Left hindlimb (tissue), 1 donor: ENCODE data around the gene KCTD20.
A peak's percentile ranks its signal among the peaks of the same experiment; 100 is the strongest.
"Not testable (repeated sequence)": the region's sequence is repeated elsewhere in the genome, so short reads cannot be mapped to it uniquely, and the experiment has no call there.

Source experiments
- DNase-seq: peaks from one replicate; pipeline ENCODE4 v3.0.0-alpha.2; 2018

The KCTD20 gene

DNA sequence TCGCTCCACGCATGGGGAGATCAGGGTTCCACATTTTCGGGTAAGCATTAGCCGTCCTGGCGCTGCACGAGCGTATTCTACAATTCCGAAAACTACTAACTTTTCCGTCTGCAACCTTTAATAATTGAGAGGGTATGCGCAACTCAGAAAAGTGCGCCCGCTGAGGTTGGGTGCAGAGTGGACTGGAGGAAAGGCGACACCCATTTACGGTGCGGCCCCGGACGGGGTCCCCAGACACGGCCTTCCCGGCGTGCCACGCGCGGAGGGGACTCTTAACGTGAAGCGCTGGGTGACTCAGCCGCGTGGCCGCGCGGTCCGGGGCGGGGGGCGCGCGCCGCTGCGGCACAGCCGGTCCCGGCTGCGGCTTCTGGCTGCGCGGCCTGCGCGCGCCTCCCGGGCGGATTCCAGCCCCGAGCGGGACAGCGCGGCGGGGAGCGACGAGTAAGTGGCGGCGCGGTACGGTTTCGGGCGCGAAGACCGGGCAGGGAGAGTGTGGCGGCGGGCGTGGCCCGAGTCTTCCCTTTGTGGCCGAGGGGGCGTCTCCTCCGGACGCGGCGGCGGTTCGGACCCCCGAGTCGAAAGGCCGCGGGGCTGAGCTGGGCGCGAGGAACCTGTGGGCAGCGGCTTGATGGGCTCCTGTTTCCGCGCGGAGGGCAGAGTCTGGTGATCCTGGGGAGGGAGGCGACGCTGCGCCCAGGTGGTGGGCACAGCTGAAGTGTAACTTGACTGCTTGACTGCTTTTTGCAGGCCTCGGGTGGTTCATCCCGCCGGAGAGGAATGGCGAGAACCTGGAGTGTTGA, at the start of gene KCTD20, which contains the start of gene PXT1:
TSS of gene KCTD20 (plus strand) at position 330 of the 800 bp plus-strand sequence. CDS start 27,098 bp downstream, outside the sequence.
TSS of gene PXT1 (minus strand) at position 184 of the 800 bp plus-strand sequence. CDS start 16,772 bp downstream, outside the sequence.
- peak; percentile 92 for DNase-seq

DNA sequence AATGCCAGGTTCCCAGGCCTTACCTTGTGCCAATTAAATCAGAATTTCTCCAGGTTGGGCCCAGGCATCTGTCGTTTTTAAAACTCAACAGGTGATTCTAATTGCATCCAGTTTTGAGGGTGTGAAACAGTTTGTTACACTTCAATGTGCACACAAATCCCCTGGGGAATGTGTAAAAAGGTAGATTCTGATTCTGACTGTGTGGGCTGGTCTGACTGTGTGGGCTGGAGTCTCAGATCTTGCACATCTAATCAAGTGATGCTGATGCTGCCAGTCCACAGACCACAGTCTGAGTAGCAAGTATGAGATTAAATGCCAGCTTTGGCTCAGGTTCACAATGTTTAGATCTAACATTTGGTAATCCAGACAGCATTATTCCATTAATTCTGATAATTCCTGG, 42.8 kb upstream of the KCTD20 start:
- no peak for DNase-seq

DNA sequence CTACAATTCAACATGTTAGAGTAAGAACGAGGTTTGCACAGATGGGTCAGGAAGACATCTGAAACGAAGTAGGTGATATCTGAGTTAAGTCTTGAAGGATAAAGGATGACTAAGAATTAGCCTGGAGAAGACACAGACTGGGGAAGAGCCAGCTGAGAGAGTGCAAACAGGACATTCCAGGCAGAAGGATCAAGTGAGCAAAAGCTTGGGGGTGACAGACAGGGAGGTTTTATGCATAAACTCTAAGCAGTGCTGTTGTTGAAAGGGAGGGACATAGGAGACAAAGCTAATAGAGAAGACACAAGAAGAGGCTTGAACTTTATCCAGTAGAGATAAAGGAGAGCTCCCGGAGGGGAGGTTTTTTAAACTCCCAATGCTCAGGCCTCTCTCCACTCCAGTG, 40.3 kb upstream of the KCTD20 start:
- DNase-seq, result no peak

DNA sequence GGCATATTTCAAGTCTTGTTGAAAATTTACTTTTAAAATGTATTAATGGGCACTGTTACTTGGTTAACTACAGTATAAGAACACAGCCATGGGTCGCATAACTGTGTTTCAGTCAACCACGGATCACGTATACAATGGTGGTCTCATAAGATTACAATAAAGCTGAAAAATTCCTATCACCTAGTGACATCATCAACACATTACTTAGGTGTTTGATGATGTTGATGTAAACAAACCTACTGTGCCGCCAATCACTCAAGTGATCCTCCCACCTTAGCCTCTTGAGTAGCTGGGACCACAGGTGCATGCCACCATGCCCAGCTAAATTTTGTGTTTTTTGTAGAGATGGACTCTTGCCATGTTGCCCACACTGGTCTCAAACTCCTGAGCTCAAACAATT, 38.6 kb upstream of the KCTD20 start:
- DNase-seq, result no peak

DNA sequence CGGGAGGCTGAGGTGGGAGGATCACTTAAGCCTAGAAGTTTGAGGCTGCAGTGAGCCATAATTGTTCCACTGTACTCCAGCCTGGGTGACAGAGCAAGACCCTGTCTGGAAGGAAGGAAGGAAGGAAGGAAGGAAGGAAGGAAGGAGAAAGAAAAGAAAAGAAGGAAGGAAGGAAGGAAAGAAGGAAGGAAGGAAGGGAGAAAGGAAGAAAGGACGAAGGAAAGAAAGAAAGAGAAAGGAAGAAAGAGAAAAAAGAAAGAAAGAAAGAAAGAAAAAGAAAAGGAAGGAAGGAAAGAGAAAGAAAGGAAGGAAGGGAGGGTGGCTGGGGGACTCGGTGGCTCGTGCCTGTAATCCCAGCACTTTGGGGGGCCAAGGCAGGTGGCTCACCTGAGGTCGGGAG, 33.1 kb upstream of the KCTD20 start:
- DNase-seq, result not testable (repeated sequence)

DNA sequence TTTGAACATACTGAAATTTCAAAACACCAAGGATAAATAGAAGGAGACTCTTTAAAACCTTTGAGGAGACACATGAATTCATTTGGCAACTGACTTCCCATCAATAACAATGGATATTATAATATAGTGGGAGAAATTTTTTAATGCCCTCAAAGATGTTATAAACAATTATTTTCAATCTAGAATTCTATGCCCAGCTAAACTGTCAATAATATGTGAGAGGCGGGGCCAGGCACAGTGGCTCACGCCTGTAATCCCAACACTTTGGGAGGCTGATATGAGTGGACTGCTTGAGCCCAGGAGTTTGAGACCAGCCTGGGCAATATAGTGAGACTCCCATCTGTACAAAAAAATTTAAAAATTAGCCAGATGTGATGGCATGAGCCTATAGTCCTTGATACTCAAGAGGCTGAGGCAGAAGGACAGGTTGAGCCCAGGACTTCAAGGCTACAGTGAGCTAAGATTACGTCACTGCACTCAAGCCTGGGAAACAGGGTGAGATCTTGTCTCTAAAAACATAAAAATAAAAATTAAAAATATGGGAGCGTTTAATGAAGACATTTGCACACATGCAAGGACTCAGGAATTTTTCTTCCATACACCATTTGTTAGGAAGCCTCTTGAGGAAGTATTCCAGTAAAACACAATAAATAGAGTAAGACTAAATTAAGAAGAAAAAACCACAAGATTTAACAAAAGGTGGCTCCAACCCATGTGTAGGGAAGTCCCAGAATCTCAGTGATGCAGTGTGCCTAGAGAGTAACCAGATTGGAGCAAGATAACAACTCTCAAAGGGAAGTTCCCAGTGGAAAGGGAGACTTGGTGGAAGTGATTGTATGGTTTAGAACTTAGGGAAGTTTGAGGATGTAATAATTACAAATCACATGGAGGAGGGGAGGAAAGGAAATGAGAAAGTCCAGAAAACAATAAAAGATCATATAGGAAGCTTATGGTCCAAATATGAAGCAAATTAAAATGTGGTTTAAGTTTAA, 29.0 kb upstream of the KCTD20 start:
- no peak for DNase-seq

DNA sequence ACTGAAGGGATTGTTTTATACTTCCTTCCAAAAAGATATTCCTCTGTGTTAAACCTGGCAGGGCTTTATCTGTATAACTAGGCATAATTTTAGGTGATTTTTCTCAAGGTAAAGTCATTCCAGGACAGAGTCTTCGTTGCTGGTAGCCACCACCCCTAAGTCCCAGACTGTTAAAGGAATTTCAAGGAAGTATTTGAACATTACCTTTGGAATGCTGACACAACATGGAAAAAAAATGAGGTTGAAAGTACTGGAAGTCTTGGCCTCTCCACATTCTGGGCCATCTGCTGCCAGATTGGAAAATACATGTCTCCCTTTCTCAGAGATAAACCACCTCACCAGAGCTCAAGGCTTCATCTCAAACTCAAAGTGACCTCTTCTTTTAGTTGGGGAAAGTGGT, 28.3 kb upstream of the KCTD20 start:
- no peak for DNase-seq

DNA sequence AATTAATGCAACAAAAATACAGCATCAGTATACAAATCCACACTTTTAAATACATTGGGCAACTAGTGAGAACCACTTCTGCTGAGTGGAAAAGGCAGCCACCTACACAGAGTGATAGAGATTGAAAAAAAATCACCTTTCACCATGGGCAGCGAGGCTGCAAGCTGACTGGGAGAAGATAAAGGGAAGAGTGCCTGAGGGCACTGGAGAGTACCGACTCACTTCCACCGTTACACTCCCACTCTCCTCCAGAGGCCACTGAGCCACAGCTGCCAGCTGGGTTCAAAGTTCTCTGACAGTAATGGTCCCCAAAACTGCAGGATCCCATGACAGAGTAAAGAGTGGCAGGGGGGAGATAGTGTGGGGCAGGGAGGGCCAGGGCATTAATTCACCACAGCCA, 24.2 kb upstream of the KCTD20 start:
- no peak for DNase-seq

DNA sequence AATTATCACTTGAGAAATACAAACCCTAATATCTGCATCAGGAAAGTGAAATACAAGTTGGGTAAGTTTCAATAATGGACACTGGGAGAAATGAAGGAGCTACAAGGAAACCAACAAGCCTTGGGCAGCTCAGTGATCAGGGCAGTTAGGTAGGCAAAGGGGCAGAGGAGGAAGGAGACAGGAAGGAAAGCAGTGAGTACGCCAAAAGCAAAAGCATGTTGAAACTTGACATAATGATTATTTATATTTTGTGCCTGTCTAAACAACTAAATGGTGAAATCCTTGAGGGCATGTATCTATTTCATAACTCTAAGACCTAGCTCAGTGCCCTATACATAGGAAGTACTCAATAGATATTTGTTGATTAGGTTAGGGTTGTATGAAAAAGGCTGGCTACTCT, 23.5 kb upstream of the KCTD20 start:
- no peak for DNase-seq

DNA sequence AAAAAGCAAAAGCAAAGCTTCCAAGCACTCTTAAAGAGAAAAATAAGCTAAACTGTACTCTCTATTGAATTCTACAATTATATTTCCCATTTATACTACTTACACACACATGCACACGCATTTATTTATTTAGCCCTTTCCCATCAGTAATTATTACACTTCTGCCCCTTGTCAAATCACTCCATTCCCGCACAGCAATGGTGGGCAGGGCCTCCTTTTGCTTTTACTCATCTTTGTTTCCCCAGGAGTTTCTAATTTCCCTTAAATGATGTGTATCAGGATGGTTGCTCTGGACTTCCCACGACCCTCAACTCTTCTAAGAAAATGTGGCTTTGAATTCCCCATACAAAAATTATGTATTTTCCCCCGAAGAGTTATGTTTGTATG, 20.1 kb upstream of the KCTD20 start:
- DNase-seq, result no peak

DNA sequence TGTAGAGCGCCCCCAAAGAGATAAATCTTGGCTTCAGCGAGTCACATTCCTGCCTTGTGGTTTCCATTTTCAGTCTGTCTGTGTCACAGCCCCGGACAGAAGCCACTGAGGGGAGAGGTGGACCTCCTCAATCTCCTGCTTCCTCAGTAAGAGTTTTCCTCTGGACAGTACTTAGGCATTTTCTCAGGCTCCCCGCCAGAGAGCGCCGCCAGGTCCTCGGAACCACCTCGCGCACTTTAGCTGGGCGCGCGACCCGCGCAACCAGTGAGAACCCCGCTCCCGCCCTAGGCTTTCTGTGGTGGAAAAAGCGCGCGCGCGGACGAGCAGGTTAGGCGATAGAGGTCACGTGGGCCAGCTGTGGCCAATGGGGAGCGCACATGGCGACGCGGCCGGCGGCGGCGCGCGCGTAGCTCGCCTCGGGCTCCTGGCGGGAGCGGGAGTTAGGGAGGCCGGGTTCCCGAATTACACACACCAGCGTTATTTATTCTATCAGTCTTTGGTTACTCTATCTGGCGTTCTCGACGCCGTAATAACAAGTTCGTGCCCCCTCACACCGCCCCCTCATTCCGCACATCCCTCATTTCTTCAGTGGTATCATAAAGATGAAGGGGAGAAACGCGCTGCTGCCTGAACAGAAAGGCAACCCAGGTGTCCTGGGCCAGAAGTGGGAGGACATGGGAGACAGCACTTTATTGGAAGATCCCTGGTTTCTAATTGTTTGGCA, 19.5 kb upstream of the KCTD20 start:
- peak; percentile 99 for DNase-seq

DNA sequence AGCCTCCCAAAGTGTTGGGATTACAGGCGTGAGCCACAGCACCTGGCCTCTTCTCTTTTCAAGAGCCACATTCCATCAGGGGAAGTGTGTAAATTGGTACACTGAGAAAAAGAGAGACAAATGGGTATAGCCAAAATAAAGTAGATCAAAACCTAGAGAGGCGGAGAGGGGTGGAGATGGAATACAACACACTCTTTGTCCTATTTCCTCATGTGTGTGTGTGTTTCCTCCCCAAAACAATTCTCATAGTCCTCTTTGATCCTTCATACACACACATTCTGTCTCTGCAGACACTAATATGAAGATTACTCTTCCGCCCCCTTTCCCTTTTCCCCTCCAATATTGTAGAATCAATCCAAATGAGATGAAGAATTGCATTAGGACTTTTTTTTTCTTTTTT, 16.2 kb upstream of the KCTD20 start:
- DNase-seq, result no peak

DNA sequence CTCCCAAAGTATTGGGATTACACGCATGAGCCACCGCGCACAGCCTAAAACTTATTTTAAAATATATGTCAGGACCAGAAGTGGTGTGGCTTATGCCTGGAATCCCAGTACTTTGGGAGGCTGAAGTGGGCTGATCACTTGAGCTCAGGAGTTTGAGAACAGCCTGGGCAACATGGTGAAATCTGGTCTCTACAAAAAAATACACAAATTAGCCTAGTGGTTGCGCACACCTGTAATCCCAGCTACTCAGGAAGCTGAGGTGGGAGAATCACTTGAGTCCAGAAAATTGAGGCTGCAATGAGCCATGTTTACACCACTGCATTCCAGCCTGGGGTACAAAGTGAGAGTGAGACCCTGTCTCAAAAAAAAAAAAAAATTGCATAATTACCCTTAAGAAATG, 13.9 kb upstream of the KCTD20 start:
- no peak for DNase-seq

DNA sequence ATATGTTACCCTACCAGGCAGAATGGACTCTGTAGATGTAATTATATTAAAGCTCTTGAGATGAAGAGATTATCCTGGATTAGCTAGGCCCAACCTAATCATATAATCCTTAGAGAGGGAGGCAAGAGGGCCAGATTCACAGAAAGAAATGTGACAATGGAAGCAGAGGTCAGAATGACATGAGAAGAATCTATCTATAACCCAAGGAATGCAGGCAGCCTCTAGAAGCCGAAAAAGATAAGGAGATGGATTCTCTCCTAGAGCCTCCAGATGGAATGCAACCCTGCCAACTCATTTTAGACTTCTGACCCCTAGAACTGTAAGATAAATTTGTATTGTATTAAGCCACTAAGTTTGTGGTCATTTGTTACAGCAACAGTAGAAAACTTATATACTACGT, 12.4 kb upstream of the KCTD20 start:
- DNase-seq, result no peak

DNA sequence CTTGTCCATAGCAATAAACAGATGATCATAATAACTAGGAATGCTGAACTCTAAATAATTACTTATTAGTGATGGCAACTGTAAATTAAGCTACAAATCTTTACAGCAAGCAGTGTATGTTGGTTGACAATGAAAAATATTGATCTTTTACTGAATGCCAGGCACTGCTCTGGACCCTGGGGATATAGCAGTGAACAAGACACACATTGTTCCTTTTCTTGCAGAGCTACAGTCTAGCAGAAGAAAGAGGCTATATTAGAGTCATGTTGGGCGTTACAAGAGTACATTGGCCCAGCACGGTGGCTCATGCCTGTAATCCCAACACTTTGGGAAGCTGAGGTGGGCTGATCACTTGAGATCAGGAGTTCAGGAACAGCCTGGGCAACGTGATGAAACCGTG, 11.6 kb upstream of the KCTD20 start:
- no peak for DNase-seq

DNA sequence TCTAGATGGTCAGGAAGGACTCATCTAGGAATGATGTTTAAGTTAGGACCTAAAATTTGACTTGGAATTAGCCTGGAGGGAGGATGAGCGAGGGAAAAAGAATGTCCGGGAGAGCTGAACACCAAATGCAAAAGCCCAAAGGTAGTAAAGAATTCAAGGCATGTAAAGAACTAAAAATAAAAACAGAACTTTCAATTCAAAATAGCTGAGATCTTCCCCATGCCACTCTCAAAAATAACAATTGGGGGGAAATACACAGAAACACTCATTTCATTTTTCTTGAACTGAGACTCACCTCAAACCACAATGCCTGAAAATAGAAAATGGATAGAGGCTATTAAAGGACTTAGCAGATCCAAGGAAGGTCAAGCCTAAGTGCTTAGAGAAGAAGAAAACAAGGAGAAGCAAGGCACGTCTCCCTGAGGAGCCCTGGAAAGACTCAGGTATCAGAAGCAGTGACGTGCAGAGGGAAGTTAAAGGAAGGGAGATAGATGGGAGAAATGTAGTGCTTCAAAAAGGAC, 10.6 kb upstream of the KCTD20 start:
- no peak for DNase-seq

DNA sequence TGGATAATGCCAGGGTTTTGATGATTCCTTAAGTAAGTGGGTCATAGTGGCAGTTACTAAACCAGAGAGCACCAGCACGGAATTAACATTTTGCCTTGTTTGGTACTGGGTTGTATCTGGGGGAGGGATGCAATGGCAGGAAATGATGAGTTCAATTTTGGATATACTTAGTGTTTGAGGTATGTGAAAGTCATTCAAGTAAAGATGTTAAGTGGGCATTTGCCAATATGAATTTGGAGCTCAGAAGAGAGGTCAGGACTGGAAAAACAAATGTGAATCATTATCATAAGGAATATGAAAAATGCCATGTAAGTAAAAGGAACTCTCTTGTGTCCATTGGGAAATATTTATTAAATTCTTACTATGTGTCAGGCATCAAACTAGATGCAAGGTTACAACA, 6.3 kb upstream of the KCTD20 start:
- DNase-seq, result no peak

DNA sequence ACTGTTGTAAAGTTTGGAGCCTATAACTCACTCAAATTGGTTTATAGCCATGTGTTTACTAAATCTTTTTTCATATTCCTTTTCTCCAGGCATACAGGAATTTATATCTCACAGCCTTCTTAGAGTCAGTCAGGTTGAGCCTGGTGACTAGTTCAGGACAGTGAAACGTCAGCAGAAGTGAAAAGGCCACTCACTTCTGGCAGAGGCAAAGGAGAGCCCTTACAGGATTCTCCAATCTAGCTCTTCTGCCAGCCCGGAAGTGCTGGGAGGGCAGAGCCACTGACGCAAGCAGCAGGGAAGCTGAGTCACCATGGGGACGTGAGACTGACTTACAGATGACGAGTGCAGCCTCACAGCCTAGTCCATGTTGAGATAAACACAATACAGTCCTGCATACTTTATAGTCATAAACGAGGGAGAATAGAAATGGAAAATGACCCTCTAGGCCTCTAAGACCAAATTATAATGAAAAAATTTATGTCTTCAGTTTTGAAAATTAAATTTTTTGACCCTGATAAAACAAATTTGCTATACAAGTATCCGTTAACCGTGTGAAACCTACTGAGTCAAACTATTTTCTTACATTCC, 1.4 kb upstream of the KCTD20 start:
- peak; percentile 85 for DNase-seq

DNA sequence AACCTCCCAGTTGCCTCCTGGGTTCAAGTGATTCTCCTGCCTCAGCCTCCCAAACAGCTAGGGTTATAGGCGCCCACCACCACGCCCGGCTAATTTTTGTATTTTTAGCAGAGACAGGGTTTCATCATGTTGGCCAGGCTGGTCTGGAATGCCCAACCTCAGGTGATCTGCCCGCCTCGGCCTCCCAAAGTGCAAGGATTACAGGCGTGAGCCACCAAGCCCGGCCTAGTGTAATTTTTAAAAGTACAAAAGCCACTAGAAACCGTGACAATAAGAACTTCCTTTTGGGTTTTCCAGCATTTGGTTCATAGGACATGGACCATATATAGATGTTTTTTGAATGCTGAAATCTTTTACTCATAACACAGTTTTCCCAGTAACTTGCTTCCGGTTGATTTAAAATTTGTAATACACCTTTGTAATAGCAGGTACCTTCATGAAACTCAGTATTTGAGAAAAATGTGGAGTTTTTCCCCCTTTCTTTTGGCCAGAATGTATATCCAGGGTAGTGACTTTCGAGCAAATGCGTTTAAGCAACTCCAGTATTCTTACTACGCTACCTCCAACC, 613 bp upstream of the KCTD20 start:
- no peak for DNase-seq

DNA sequence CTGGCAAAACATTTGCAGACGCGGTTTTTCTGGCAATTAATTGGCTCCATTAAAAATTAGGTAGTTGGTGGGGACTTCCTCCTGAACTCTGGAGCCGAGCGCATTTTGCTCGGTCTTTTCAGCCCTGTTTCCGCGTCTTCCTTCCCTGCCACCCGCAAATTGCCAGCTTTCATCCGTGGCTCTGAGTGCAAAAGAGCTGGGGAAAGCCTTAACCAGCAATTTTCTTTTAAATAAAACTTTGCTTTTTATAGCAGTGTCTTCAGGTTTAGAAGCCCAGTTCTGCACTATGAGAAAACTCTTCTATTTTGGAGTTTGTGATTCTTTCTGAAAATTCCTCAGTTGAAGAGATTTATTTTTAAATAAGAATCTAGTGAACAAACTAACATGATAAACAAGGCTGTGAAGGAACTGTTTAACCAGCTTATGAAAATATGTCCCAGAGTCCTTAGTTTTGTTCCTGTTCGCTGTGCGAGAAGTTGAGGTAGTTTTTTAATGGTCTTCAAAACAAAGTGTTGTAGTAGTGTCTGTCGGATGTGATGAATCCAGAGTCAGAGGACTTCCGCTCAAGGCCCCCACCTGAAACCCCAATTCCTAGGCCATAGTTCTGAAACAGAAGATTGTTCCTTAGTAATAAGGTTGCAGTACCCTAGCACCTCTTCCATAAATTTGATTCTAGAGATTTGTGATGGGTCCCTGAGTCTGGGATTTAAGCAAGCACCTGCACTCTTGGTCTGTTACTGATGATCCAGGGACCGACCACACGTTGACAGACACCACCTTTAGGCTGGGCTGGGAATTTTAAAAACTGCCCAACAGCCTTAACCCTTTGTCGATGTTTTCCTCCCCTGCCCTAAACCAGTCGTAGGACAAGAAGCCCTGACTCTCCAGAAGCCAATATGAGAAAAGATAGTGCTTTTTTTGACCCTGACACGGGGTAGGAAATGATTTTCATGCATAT, 950 bp downstream of the KCTD20 start:
- DNase-seq, result no peak

DNA sequence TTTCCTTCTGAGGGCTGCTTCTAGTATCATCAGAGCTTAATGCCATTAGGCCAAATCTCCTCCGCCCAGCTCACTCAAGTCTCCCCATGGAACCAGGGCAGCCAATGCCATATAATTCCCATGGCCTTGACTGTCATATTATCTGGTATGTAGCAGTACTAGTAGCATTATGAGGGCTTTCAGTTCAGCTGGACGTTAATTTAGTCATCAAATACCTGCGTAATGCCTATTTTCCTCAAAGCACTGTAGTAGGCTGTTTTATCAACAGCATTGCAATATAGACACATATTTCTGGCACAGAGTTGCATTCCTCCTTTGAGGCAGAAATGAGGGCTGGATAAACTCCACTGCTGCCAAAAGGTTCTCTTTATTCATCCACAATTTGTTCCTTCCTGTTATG, 1.7 kb downstream of the KCTD20 start:
- no peak for DNase-seq
